ENCODE results near the gene COL13A1.

COL13A1 gene

DNA sequence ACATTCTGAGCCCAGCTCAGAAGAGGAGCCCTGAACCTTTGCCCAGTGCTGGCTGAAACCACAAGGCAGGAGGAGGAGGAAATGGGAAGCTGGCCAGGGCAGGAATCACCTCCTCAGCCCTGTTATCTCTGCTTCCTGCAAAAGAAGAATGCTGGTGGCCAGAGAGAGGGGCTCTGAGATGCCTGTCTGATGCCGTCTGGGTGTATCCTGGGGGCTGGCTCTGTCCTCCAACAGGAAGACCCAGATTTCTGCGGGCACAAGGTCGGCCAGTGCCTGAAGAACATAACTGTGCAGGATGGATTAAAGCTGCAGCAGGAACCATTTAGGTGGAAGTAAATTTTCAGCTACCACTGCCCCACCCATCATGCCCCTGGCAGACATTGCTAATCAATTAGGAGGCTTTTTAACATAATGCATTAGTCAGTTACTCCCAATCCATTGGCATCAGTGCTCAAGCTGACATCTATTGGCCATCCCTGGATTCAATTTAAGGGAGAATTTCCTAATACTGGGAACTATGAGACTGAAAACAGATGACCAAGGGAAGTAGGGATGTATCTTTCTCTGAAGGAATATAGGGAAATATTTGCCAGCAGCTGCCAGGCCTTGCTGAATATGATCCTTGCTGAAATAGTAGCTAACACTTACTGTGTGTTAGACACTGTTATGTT lies 67.7 kb downstream of the COL13A1 start:
- no peak for DNase-seq

DNA sequence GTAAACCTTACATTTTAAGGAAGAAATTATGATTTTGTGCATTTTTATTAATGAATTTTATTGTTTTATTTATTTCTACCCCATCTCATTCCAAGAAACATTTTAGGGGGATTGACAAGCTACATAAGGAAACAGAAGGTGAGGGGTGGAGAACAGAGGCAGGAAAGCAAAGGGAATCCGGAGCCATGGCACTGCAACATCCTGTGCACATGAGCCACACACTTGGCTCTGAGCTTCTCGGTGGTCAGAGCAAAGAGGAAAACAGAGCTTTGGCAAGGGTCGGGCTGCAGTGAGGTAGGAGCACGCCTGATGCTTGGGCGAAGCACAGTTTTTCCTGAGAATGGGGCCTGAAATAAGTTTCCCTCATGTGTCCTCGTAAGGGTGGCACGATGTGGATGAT lies 68.9 kb downstream of the COL13A1 start:
- no peak for DNase-seq

DNA sequence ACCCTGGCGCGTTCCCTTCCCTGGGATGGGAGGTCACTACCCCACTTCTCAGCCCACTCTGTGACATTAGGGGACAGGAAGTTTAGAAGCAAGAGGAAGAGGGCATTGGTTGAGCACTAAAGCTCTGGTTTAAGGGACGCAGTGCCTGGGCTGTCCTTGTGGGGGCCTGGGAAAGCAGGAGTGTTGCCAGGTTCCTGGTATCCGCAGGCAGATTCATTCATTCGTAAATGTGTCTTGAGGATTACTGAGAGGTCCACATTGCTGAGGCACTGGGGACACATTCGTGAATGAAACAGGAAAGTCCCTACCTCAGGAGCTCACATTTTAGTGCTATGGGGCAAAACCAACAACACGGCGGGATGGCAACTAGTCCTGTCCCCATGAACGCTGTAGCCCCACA lies 69.4 kb downstream of the COL13A1 start:
- no peak for DNase-seq

DNA sequence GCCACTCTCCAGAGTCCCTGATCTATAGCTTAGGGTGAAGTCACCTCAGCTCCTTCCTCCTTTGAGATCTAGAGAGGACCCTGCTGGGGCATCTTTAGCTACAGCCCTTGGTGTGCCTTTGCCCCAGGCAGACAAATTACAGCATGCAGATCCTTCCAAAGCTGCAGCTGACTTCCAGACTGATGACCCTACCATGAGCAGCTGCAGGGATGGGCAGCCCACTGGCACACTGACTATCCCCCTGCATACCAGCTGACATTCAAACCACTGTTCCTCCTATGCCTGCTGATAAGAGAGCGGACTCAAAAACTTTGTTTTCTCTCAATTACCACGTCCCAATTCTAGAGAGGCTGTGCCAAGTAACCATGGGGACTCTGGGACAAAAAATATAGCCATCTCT lies 70.6 kb downstream of the COL13A1 start:
- no peak for DNase-seq

DNA sequence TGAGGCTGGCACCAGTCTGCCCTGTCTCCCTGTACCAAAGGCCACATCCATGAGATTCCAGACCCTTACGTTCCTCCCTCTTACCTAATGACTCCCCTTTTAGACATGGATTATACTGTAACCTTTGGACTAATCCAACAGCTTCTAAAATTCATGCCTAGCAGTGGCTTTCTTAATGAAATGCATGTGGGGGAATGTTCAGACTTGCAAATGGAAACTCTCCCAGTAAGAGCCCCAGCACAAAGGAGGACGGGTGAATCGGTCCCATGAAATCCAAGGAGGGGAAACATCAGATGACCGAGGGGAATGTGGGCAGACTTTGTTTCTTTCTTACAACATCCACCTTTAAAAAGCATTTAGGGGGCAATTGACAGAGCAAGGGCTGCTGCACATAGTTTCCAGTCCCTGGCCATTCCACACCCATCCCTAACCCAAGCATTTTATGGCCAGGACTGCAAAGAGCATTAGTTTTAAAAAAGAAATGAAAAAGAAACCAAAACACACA lies 71.5 kb downstream of the COL13A1 start:
- DNase-seq, result no peak

DNA sequence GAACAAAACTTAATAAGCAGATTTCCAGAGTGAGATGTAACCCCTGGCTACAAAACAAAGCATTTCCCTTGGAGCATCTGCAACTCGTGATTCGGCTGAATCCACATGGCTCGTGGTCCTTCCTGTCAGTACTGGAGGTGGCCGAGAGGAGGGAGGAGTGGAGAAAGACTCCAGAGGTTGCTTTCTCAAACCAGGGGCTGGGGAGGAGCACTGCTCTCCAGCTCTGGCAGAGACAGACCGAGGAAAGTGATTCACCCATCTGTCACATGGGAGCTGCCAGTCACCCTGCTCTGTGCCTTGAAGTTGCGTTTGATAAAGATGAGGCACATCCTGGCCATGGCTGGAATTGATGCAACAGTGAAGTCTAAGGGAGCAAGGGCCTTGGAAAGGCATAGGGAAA lies 72.7 kb downstream of the COL13A1 start:
- DNase-seq, result no peak

DNA sequence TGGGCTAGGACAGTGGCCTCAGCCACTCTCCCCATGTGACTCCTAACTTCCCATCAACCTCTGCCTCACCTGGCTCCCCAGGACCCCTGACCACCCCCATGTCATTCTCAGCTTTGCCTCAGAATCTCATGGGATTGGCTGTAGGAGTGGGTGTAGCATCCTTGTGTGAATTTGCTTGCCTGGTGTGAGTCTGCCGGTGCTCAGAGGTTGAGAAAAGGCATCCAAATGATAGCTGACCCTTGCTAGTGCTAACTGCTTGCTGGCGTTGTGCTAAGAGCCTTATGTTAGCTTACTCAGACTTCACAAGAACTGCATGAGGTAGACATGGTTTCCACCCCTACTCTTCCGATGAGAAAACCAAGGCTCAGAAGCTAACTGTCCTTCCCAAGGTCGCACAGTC lies 74.2 kb downstream of the COL13A1 start:
- no peak for DNase-seq

DNA sequence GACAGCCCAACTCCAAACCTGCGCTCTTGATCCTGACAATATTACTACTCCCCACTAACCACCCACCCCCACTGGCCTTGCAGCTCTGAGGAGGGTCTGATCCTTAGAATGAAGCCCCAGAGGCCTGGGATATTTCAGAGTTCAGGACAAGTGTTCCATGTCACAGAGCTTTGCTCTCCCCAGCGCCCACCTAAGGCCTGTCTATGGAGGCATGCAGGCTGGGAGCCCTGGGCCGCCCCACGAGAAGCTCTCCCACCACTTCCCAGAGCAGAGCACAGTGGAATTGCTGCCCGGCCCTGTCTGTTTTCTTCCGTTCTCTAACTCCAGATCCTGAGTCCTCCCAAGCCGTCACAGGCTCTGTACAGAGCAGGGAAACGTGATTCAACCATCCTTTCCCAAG lies 74.6 kb downstream of the COL13A1 start:
- no peak for DNase-seq

DNA sequence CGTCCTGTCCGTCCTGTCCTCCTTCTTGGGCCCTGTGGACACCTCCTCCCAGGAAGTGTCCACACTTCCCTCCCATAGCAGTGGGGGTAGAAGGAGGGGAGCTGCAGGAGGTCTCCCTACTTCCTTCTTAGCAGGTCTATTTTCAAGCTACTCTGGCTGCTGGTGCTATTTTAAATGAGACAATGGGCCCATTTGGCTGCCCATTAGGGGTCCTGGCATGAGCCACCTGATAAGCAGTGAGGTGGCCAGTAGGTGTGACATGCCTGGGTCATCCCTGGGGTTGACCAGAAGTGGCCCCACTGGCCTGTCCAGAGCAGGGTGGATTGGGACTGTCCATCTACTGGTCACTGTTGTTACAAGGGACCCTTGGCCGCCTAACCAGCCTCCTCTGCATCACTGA lies 75.2 kb downstream of the COL13A1 start:
- no peak for DNase-seq

DNA sequence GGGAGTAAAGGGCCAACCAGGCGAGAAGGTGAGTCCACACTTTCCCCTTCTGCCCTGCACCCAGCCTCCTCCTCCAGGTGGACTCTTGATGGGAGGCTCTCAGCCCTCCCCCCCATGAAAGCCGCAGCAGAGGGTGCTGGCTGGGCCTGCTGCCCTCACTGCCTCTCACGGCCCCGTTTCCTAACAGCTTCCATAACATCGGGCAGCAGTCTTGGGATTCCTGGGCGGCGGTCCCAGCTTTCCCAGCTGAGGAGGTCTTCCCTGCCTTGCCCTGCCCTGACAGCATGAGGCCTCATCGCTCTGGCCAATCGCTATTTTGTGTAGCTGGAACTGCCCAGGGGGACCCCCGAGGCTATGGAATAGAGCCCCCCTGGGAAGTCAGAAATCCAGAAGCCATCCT lies 76.3 kb downstream of the COL13A1 start:
- no peak for DNase-seq

DNA sequence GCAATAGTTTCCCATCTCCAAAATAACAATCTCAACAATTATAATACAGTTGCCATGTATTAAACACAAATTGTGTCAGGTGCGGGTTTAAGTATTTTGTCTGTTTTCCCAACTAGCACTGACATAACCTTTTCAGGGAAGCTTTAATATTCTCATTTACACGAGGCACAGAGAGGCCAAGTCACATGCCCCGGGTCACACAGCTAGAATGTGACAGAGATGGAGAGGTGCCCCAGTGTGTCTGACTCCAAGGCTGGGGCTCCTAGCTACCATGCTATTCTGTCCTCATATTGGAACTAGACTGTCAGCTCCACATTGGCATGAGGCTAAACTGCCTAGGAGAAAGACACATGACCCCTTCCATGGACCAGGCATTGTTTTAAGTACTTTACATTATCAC lies 77.2 kb downstream of the COL13A1 start:
- no peak for DNase-seq

DNA sequence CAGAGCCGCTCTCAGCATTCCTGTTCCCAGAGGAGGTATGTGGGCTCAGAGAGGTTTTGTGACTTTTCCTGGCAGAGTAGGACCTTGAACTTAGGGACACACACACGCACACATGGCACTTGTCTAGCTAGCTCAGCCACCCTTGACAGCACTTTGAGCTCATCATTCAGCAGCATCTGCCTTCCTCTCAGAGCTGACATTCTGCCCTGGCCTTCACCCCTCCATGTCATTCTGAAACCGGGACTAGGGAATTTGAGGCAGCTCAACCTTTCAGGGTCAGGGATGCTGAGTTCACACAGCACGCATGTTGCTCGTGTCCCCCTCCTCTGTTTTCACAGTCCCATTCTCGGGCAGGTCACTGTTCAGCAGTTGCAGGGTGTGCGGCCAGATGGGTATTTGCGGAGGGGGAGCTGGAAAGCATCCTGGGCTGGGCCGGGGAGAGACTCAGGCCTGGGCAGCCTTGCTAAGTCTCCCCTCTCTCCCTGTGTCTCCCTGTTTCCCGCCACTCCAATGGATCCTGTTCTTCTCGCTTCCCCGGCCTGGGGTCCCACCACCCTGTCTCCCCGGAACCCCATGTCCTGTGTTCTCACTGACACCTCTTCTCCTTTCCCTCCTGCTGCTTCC lies 78.0 kb downstream of the COL13A1 start:
- DNase-seq, result no peak

DNA sequence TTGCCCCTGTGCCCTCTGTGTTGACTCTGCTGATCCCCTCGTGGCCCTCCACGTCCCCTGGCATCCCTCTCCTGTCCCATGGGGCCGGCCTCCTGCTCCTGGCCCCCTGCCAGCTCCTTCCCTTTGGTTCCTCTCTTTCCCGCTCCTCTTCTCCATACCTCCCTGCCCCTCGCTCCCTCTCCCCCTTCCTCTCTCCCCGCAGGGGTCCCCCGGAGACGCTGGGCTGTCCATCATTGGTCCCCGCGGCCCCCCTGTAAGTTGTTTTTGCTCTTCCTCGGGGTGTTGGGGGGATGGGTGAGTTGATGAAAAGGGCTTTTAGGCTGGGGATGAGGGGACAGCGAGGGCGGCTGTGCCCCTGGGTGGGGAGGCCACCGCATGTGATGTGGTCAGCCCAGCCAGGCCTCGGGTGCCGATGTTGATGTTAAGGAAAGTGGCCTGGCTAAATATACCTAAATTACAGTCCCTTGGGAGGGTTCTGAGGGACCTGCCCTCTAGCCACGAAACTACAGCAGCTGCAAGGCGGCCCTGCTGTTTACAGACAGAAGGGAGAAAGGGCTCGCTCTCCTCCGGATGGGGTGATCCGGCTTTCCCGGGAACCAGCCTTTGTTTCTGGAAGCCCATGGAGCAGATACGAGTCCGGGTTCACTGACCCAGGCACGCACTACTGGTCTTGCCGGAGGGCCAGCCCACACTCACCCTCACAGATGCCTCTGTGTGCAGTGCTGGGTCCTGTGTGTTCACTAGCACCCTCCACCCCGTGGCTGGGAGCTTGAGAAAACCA lies 78.8 kb downstream of the COL13A1 start:
- DNase-seq, result no peak

DNA sequence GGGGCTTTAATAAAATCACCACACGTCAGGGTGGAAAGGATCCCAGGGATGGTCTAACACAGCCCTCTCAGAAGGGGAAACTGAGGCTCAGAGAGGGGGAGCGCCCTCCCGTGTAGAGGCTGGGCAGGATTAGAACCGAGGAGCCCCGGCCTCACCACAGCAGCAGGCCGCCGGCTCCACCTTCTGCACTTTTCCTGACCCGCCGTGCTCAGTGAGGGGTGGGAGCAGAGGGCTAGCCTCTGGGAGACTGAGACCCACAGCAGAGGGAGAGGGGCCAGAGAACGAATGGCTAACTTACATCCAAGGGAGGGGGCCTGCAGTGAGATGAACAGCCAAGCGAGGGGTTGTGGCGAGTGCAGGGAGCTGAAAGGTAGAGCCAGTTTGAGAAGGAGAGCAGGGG lies 79.5 kb downstream of the COL13A1 start:
- no peak for DNase-seq

DNA sequence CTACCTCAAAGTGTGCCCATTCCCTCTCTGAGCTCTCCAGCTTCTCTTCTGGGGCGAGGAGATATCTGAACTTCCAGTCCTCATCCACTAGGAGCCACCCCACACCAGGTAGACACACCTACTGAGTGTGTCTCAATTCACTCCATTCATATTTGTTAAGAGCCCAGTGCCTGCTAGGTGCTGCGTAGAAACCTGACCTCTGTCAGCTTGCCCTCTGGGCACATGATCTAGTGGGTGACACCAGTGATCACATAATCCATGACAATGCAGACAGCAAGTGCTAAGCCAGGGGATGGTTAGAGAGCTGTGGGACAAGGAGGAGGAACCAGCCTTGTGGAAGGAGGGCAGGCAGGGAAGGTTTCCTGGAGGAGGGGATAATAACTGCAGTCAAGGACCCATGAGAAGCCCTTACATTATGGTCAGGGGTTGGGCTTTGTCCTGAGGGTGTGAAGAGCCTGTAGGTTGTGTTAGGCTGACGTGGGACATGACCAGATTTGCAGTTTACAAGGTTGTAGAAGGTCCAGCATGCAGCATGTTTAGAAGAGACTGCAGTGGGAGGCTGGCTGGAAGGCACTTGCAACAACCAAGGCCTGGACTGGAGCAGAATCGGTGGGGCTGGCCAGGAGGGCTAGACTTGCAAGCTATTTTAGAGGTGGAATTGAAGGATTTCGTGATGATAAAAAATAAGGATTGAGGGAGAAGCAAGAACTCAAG lies 81.8 kb downstream of the COL13A1 start:
- no peak for DNase-seq

DNA sequence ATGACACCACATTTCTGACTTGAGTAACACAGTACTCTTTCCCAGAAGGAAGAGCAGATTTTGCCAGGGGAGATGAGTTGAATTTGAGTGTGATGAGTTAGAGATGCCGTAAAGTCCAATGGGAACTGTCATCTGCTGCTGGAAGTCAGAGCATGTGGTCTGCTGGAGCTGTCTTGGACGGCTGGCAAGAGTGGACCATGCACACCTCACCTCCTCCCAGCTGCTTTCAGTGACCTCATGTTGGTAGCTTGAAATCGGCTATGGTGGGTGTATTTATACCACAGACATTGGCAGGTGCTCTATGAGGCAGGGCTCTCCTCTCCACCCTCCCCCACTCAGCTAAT lies 82.3 kb downstream of the COL13A1 start:
- no peak for DNase-seq

DNA sequence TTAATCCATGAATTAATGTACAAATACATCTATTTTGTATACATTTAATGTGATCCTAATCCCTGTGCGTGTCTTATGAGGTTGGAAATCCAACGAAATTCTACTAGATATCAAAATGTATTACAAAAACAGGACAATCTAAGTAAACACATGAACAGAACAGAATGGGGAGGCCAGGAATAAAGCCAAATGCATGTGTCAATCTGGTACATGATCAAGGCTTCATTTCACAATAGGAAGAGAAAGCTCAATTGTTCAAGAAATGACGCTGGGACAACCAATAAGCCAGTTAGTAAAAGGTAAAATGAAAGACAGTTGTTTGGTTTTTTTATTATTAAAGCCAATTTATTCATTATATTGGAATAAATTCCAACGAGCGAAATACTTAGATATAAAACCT lies 83.0 kb downstream of the COL13A1 start:
- DNase-seq, result no peak

DNA sequence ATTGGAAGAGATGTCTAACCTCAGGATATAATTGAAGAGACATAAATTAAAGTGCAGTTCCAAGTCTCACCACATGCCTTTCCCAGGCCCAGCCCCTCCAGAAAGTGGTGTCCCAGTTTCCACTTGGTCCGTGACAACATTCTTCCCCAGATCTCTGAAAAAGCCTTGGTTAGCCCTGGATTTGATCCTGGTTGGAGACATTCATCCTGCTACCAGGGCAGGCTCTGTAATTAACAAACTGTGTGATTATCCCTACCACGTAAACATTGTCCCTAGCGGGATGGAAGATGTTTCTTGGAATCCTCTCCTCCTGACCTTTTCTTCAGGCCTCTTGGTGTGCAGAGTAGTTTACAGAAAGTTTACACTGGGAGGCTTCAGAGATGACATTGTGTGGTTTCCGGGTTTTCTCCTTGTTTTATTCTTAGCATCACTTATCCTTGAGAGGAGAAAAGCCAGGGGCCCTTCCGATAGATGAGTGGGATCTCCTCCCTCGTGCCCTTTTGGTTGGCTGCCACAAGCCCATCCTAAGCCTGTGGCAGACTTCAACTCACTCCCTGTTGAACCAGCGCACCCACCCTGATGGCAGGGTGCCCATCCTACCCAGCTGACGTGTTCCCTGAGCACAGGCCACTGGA lies 83.8 kb downstream of the COL13A1 start:
- DNase-seq, result no peak

DNA sequence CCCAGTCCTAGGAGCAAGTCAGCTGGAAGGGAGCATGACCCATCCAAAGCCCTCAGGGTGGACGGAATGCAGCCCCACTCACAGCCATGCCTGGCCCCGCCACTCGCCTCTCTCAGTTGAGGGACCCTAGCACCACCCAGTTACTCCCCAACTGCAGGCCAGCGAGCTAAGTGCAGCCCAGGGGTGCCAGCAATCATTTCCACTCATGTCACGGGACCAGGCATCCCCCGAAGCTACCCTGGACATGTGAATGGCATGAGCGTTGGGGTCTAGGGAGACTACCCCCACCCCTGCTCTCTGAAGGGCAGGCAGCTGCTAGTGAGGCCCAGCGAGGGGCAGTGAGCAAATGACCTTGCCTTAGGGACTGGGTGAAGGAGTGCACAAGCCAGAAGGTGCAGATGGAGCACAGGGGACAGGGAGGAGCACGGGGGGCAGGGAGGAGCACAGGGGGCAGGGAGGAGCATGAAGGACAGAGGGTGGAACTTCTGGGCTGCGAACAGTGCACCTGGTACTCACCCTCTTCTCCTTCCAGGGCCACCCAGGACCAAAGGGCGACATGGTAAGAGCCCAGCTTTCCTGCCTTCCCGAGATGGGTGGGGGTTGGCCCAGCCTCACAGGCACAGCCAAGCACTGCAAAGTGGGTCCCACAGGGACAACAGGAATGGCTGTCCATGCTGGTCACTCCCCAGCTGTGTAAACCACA lies 87.3 kb downstream of the COL13A1 start:
- no peak for DNase-seq

DNA sequence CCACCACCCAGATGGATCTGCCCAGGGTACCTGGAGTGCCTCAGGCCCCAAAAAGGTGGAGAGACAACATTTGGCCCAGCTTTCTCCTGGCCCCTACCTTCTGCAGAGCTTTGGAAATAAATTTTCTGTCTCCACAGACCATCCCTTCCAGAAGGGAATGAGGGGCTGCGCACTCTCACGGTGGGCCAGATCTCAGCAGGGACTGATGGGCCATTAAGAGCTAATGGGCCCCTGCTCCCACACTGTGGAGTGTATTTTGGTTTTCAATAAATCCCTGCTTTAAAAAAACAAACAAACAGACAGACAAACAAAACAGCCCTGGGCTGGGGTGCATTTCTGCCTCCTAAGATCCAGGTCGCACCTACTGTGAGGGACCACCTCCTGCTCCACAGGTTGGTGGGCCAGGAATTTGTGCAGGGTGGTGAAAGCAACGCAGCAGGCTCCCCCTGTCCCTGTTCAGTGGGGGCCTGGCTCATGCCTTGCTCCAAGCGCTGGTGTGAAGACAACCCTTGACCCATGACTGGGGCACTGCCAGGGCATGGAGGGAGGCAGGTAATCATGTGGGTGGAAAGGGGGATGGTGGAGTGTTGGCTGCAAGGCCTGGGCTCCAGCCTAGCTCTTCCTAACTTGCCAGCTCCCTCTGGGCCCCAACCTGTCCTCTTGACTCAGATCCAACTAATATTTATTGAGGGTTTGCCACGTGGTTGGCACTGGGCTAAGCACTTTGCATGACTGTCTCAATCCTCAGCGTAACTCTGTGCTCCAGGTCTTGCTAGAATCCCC lies 88.5 kb downstream of the COL13A1 start:
- DNase-seq, result no peak

DNA sequence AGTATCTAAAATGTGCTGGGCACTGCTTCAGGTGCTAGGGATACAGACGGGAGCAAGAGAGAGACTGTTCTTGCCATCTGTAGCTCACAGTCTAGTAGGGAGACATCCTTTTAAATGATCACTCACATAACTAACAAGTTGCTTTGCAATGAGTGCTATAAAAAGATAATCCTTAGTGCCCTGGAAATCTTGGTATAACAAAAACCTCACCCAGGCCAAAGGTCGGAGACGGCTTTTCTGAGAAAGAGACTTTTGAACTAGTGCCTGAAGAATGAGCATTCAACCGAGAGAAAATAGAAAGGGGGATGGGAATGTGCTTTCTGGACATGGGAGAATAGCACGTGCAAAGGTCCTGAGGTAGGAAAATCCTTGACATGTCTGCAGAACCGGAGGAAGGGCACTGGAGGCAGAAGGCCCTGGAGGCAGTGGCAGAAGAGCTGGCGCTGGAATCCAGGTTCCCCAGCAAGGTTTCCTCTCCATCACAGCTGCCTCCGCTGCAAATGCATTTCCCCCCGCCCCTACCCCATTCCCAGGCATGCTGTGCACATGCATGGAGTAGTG lies 89.4 kb downstream of the COL13A1 start:
- no peak for DNase-seq

Measured in NCI-H2081 (cell line).